ENCODE data around the gene CENPS.

DNA sequence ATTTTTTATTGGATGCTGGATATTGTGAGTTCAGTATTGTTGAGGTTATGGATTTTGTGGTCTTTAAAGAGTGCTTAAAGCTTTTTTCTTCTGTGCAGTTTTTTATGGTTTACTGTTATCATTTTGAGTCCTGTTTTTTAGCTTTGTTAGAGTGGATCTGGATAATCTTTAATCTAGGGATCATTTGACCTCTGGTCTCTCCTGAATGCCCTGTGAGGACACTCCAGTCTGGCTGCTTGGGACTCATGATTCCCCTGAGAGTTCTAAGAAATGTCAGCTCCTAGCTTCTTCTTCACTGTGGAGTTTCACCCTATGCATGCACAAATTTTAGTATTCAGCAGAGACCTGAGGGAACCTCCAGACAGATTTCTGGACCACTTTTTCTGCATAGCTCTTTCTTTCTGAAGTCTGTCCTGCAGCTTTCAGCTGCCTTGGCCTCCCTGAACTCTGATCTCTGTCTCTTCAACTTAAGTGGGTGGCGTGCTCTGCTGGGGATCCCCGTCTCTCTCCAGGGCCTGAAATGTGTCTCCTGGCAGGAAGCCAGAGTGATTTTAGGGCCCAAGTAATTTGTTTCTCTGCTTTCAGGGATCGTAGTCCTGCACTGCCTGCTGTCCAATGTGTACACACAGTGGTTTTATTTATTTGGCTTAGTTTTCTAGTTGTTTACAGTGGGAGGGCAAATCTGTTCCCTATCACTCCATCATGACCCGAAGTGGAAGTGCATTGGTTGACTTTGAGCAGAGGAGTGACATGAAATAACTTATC, 59.2 kb downstream of the CENPS start:
- TF ChIP-seq CTCF (IDR thresholded peaks at IDR 0.05; ENCODE audit: insufficient read depth, low read length) = no peak
- TF ChIP-seq SPI1 (IDR thresholded peaks at IDR 0.05; ENCODE audit: borderline replicate concordance, low read depth) = no peak
- TF ChIP-seq REST (IDR thresholded peaks at IDR 0.05; ENCODE audit: insufficient replicate concordance, low read depth) = no peak
- TF ChIP-seq GABPA (IDR thresholded peaks at IDR 0.05; ENCODE audit: low read depth) = no peak

All from HL-60 (cell line).